Mucosa of descending colon (tissue), 3 donors: ENCODE measurements around the gene ADARB1. TPM values are rescaled to one million over a fixed set of nuclear protein-coding genes. Genes with fewer than 3 reads are reported as not detected.

Source experiments
- ATAC-seq: fragments of 200-7000 bp; cut with Tn5 transposase; one replicate; pipeline ENCODE4 v1.9.1; 2020; ENCODE audit warnings: mild to moderate bottlenecking, moderate library complexity
- DNase-seq, 3 donors: peaks; one replicate each; pipeline ENCODE4 v3.0.0-alpha.2; 2020
- H3K36me3 ChIP-seq: fragments of 200-600 bp; one replicate; pipeline ENCODE4 v1.8.0; 2021; ENCODE audit warnings: low read depth, mild to moderate bottlenecking
- H3K4me1 ChIP-seq: fragments of 200-600 bp; one replicate; pipeline ENCODE4 v1.8.0; 2021; ENCODE audit warnings: low read depth, mild to moderate bottlenecking
- H3K4me3 ChIP-seq: fragments of 200-600 bp; one replicate; pipeline ENCODE4 v1.8.0; 2021; ENCODE audit warnings: mild to moderate bottlenecking
- H3K9me3 ChIP-seq: fragments of 200-600 bp; one replicate; pipeline ENCODE4 v1.8.0; 2021; ENCODE audit warnings: mild to moderate bottlenecking
- CTCF ChIP-seq: fragments of 200-600 bp; IDR thresholded peaks from one replicate; pipeline ENCODE4 v1.8.0; 2022; ENCODE audit warnings: antibody characterized with exemption, mild to moderate bottlenecking
- intact Hi-C, 2 donors: fragments of 100-400 bp; cut with DNase I in 1 of 2; cut with micrococcal nuclease in 1 of 2; formaldehyde crosslinking; loops; one replicate each; pipeline versions ENCODE4 v1.11.0 to v1.11.1; 2022; cut with DNase I, micrococcal nuclease
- total RNA-seq, 3 donors: library from RNA; stranded (reverse); fragmentation: NEBNext Ultra II Directional in 2 of 3; extraction: Animal tissue kit (Norgen Biotek cat#: 25700) in 2 of 3; gene quantifications; one replicate each; pipeline versions ENCODE4 v1.2.1 to v1.2.4, GENCODE V29; 2021 to 2023
- donor health status: DM: no; HTN: no; CAD: no; lungs with moderate emphysema.
- donor health status: DM: no; HTN: no; CAD: no.
- donor health status: DM: no; HTN: yes; CAD: no.

ADARB1 gene
- total RNA-seq, 3 donors from 2014 or later = 5.4 to 91.2 (median 8.8) TPM

GRCh38 chr21:45178971-45179370, 104.6 kb downstream of the ADARB1 start:
- TF ChIP-seq CTCF = no peak
- Histone ChIP-seq H3K36me3 (no peaks in the 10 kb centered on the region), H3K4me1 (no peaks in the 10 kb centered on the region), H3K4me3 (no peak overlapping the region), H3K9me3 (no peaks in the 10 kb centered on the region)
- intact Hi-C loops = no loop called here
- DNase-seq = no peak
- no peak for ATAC-seq

DNA sequence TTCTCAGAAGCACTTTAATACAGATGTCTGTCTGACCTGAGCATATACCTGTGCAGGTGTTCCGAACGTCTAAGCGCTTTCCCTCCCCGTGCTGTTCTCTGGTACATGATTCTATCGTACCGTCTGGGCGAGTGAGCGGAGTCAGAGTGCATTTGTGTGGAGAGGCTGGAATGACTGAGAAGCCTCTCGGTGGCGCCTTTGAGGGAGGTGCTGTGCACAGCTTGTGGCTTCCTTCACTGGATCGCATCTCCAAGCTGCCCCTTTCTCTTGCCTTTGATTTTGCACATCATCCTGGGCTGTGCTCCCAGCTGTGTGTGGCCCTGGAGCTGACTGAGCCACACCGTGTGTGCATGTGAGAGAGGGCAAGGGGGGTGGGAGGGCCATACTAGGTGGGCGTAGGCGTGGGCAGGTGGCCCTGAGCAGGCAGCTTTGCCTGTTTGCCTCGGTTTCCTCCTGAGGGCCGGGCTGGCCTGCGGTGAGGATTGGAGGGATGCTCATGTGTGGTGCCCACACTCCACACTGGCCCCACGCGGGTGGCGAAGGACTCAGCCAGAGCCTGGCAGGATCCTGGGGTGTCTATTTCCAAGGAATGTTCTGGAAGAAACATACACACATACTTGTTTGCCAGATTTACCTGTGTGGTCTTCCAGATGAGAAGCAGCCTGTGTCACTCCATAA, 105.3 kb downstream of the ADARB1 start:
- no peak for DNase-seq
- TF ChIP-seq CTCF = no peak
- H3K4me1 ChIP-seq = no peaks in the 10 kb centered on the region
- H3K4me3 ChIP-seq = no peak overlapping the region
- H3K36me3 ChIP-seq = no peaks in the 10 kb centered on the region
- no peak for ATAC-seq
- intact Hi-C loops = no loop called here
- no peaks in the 10 kb centered on the region for H3K9me3 ChIP-seq

DNA sequence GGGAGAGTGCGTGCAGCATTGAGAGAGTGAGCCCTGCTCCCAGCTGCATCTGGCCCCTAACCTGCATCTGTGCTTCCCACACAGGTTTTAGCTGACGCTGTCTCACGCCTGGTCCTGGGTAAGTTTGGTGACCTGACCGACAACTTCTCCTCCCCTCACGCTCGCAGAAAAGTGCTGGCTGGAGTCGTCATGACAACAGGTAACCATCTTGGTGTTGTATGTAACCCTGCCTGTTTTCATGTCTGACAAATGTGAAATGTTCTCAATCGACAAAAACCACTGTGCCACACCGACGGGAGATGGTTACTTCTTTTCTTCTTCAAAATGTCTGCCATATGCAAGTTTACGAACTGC, 105.8 kb downstream of the ADARB1 start:
- Histone ChIP-seq H3K4me3 (no peak overlapping the region), H3K9me3 (no peaks in the 10 kb centered on the region), H3K4me1 (no peaks in the 10 kb centered on the region), H3K36me3 (no peaks in the 10 kb centered on the region)
- DNase-seq (no peak), ATAC-seq (no peak)
- intact Hi-C loops = no loop called here
- no peak for TF ChIP-seq CTCF

DNA sequence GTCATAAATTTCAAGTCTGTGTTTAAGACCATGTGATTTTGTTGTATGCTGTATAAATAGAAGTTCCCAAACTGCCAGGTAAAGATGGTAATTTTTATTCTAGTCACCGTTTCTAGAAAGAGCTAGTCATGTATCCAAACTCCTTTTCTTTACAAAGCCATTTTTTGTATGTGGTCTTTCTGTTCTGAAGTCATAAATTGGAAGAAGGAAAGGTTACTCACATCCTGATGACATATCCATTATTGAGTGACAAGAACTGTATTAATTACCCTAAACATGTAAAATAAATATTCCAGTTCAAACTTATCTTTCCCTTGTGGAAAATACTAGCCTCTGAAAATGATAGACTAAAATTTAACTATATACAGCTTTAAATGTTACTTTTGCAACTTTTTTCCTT, 108.6 kb downstream of the ADARB1 start:
- no peaks in the 10 kb centered on the region for H3K36me3 ChIP-seq
- peaks cover 18% of the 10 kb centered on the region for H3K9me3 ChIP-seq
- intact Hi-C loops = no loop called here
- DNase-seq (no peak), ATAC-seq (no peak)
- TF ChIP-seq CTCF = no peak
- no peaks in the 10 kb centered on the region for H3K4me1 ChIP-seq
- no peak overlapping the region for H3K4me3 ChIP-seq

DNA sequence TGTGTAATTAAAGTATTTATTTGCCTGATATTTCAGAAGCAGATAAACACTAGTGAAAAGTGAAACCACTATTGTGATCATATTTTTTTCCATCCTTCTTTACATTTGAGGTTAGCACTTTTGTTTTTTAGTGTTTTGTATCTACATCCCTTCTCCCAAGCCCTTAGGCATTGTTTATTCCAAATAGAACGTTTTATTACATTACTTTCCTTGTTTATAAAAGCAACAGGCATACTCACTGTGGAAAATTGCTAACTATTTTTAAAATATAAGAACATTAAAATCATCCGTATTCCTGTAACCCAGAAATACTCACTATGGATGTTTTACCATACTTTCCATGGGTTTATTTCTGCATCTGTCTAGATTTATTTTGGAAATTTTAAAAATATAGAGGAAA, 109.5 kb downstream of the ADARB1 start:
- DNase-seq (no peak), ATAC-seq (no peak)
- Histone ChIP-seq H3K36me3 (no peaks in the 10 kb centered on the region), H3K9me3 (peaks cover 21% of the 10 kb centered on the region), H3K4me1 (no peaks in the 10 kb centered on the region), H3K4me3 (no peak overlapping the region)
- no peak for TF ChIP-seq CTCF
- intact Hi-C loops = no loop called here

DNA sequence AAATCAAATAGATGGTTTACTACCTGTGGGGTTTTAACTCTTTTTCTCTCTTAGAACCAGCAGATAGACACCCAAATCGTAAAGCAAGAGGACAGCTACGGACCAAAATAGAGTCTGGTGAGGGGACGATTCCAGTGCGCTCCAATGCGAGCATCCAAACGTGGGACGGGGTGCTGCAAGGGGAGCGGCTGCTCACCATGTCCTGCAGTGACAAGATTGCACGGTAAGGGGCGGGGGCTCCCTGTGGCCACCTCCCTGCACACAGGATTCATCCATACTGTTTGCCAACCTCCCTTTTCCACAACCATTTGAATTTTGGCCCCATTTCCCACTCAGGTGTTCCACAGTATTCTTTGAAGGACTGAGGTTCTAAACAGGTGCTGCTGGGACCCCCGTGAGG, 110.5 kb downstream of the ADARB1 start:
- Histone ChIP-seq H3K4me3 (no peak overlapping the region), H3K4me1 (no peaks in the 10 kb centered on the region), H3K9me3 (peaks cover 25% of the 10 kb centered on the region), H3K36me3 (no peaks in the 10 kb centered on the region)
- no peak for TF ChIP-seq CTCF
- no peak for DNase-seq
- no peak for ATAC-seq
- intact Hi-C loops = no loop called here
